GM19035 (cell line): ENCODE measurements around the gene JAK1.

Source experiments
- ATAC-seq: cut with Tn5 transposase; IDR thresholded peaks from one replicate; pipeline ENCODE4 v1.9.1; 2021; ENCODE audit not compliant: unreplicated experiment

Gene JAK1

GRCh38 chr1:64801851-64802523 lies 164.4 kb downstream of the JAK1 start:
- ATAC-seq = no peak

- no peak for ATAC-seq
These were observed 167.5 kb downstream of the JAK1 start for GRCh38 chr1:64798872-64799271.

- ATAC-seq = no peak
These were observed 175.4 kb downstream of the JAK1 start for GRCh38 chr1:64790832-64791487.
